IPS-NIHi7 (cell line): ENCODE measurements around the gene UNC93A.

Experiments used
- DNase-seq: peaks from one replicate; pipeline ENCODE4 v3.0.0; 2012; ENCODE audit warnings: mixed read lengths; ENCODE audit errors: extremely low spot score

The UNC93A gene

DNA sequence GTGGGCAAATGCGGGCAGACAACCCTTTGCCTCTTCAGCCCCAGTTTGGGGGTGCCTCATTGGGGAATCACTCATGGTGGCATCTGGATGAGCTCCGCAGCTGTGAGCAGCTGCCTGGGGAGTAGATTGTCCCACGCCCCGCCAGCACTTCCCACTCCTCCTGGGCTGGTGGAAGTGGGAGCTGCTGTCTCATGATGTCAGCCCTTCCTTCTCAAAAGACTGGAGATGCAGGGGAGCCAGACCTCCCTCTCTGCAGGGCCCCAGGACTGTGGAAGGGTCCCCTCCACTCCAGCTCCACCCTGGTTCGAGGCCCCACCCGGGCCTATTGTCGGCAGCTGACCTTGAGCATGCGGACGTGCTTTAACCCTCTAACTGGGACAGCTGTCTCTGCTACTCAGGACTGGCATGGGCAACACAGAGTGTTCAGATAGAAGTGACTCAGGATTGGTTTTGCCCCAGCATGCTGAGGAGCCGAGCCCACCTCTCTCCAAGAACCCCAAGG is 2.0 kb downstream of the UNC93A start:
- DNase-seq: no peak

DNA sequence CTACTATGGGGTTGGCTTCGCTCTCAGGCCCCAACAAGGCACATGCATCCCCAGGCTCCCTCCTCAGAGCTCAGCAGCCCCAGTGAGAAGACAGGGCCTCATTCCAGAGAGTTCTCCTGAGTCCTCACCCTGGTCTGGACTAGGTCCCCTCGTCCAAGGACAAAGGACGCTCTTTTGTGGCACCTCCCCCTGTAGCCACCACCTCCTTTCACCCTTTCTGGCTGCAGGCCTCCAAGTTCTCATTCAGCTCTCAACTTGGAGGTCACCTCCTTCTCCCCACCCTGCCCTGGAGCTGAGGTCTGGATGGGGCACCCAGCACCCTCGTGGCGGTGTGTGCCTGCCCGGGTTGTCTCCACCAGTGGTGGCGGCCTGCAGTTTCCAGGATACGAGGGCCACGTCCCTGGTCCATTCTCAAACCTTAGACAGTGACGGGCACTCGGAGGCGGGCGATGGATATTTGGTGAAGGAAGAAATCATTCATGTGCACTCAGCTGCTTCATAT is 2.5 kb downstream of the UNC93A start:
- DNase-seq: no peak

DNA sequence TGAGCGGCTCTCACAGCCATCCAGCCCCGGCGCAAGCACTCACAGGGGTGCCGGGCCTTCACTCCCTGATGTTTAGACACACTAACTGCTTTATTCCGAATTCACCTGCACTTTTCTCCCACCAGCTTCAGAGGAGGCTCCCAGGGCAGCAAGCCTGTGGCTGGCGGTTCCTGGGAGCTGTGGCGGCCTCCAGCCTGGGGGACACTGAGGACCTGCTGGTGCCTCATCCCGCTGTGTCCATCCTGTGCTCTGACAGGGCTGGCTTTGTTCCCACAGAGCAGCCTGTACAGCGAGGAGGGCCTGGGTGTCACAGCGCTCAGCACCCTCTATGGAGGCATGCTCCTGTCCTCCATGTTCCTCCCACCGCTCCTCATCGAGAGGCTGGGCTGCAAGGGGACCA is 3.1 kb downstream of the UNC93A start:
- no peak for DNase-seq

DNA sequence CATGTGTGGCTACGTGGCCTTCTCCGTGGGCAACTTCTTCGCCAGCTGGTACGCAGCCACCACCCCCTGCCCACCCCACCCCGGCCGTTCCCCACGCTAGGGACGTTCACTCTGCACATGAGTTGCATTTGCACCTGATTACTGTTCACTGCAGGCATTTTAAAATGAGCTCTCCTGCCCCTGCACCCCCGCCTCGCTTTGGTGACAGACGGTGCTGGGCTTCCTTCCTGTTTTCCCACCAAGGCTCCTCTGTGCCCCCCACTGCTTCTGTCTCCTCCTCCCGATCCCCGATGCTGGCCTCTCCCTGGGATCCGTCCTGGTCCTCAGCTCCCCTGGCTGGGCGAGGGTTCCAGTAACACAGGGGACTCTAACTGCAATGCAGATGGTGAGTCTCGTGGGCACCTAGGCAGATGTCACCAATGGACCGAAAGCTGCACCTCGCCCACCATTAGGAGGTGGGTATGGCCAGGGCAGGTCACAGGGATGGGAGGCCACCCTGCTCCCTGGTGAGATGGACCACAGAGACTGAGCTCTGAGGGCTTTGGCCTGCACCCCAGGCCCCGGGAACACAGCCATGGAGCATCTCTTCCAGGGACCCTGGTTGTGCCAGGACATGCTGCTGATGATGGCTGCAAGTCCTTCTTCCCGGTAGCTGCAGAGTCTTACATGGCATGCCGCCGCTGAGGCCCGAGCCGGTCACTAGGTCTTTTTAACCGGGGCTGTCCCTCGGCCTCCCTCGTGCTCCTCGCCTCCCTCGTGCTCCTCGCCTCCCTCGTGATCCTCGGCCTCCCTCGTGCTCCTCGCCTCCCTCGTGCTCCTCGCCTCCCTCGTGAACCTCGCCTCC is 3.8 kb downstream of the UNC93A start:
- no peak for DNase-seq

DNA sequence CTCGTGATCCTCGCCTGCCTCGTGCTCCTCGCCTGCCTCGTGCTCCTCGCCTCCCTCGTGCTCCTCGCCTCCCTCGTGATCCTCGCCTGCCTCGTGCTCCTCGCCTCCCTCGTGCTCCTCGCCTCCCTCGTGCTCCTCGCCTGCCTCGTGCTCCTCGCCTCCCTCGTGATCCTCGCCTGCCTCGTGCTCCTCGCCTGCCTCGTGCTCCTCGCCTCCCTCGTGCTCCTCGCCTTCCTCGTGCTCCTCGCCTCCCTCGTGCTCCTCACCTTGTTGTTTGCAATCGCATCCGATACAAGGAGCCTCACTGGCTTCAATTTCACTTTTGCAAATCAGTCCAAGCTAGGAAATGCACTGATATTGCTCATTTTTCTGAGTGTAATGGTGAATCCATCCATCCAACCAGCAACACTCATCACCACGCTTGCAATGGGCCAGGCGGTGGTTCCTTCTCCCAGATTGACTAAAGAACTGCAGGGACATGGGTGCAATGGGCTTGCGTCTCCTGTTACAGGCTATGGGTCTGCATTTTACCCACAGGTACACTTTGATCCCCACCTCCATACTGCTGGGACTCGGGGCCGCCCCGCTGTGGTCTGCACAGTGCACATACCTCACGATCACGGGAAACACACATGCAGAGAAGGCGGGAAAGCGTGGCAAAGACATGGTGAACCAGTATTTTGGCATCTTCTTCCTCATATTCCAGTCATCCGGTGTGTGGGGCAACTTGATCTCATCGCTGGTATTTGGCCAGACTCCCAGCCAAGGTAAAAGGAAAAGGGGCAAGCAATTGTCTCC is 4.6 kb downstream of the UNC93A start:
- no peak for DNase-seq

DNA sequence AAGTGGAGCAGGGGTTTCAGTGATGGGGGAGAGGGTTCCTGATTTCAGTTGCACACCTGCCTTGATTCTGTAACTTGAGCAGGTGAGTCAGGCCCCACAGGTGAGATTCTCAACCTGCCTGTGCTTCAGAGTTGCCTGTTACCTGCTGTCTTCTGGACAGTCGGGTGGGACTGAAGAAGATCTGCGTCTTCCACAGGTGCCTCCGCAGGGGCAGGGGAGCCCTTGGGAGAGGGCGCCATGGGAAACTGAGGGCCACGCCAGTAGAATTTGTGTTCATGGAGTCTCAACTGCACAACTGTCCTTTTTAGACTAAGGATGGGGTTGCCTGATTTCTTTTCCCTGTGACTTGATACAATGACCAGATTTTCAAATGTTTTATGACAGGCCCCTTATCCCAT is 5.2 kb downstream of the UNC93A start:
- no peak for DNase-seq

DNA sequence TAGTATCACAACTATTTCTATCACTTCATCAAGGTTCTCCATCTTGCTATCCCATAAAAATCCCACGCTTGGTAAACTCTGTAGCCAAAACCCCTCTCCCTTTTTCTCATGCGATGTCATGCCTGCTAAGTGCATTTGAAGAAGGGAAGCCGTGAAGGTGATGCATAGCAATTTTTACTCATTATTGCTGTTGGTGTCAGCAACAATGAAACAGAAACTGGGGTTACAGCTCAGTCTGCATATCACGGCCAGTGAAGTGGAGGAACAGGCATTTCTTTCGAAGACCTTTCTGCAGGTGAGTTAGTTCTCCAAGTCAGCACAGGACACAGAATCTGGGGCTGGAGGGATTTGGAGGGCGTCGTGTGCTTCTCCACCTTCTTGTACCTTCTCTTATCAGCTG is 5.8 kb downstream of the UNC93A start:
- DNase-seq: no peak

DNA sequence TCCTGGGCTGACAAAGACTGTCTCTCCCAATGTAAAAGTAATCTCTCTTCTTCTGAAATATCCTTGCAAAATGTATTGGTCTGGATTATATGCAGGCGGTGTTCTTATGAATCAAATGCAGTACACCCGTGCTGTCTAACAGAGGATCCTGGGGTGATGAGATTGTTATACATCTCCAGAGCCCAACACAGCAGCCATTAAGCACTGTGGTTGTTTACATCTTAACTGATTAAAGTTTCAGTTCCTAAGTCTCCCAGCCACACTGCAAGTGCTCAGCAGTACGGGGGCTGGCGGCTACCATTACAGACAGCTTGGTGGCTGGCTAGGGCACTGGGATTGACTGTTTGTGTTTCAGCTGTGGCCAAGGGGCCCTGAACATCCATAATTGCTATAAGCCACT is 7.0 kb downstream of the UNC93A start:
- no peak for DNase-seq

DNA sequence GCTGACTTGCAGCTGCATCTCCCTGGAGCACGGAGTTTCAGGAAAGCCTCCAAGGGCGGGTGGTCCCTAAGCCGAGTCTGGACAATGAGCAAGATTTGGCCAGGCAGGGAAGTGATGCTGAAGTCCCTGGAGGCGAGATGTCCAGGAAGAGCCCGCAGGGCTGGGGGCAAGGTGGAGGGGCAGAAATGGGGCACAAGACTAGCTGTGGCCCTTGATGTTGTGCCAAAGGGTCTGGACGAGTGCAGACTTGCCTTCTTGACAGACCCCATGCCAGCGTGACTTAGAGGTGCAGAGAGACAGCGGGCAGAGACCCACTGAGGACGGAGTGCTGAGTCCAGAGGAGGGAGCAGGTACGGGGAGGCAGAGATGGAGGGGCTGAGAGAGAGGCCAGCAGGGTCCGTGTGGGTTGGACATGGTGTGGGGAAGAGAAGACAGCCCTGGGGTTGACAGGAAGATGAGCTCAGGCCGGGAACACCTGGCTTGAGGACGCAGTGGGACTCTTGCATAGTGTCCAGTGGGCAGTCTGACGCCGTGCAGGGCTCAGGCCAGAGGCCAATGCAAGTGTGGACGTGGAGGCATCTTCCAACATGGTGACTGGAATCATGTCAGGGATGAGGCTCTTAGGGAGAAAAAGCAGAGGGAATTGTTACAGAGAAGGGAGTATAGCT is 8.7 kb downstream of the UNC93A start:
- DNase-seq: no peak

DNA sequence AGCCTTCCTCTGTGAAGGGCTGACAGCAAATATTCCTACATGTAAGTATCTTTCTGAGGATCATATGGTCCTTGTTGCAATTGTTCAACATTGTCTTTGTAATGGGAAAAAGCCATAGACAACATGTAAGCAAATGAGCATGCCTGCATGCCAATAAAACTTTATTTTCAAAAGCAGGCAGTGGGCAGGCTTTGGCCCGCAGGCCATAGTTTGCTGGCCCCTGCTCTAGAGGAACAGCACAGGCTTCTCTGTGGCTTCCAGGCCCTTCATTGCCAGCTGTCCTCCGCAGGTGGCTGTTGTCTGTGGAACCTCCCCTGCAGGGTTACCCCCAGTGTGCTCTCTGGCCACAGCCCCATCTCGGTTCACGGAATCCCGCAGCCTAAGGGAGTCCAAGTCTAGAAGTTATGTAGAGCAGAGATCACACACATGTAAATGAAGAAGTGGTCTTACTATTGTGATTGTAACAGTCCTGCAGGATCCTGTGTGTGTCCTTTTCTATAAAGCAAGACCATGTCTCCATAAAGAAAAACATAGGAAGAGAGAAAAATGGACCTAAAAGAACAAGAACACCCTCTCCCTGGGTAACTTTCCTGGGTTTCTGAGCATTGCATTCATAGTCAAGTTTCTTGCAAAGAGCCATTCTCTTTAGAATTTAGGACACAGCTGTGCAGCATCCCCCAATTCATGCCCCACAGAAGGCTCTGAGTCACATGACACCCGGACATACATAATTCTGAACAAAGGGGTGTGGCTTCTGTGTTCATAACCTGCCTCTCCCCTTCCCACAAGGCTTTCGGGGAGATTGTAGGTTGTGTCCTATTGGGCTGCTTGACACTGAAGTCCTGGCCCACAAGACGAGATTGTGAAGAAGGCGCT is 10.0 kb downstream of the UNC93A start:
- no peak for DNase-seq

DNA sequence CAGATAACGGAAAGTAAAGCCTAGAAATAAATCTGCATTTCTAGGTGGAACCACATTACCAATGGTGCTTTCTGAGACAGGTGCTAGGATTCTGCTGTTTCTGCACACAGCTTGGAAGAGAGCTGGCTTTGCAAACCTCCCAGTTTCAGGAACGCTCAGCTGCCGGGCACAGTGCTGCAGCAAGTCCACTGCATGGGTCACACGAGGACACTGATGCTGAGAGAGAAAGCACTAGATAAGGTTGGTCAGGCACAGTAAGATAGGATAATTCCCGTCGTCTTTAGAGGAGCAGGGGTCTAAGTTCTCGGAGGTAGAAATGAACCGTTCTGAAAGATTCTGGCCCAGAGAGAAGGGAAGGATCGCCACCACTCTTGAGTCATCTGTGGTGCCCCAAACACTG is 11.0 kb downstream of the UNC93A start:
- no peak for DNase-seq

DNA sequence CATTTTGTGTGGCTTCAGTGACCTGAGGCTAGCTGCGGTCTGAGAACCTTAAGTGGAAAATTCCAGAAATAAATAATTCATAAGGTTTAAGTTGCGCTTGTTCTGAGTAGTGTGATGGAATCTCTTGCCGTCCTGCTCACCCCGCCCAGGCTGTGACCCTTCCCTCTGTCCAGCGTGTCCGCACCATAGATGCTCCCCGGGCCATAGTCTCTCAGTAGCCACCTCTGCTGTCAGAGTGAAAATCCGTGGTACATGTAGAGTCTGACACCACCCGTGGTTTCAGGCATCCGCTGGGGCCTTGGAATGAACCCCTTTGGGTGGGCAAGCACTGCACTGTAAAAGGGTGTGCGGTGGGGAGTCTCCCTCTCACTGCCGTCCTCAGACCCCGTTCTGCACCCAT is 11.7 kb downstream of the UNC93A start:
- no peak for DNase-seq

DNA sequence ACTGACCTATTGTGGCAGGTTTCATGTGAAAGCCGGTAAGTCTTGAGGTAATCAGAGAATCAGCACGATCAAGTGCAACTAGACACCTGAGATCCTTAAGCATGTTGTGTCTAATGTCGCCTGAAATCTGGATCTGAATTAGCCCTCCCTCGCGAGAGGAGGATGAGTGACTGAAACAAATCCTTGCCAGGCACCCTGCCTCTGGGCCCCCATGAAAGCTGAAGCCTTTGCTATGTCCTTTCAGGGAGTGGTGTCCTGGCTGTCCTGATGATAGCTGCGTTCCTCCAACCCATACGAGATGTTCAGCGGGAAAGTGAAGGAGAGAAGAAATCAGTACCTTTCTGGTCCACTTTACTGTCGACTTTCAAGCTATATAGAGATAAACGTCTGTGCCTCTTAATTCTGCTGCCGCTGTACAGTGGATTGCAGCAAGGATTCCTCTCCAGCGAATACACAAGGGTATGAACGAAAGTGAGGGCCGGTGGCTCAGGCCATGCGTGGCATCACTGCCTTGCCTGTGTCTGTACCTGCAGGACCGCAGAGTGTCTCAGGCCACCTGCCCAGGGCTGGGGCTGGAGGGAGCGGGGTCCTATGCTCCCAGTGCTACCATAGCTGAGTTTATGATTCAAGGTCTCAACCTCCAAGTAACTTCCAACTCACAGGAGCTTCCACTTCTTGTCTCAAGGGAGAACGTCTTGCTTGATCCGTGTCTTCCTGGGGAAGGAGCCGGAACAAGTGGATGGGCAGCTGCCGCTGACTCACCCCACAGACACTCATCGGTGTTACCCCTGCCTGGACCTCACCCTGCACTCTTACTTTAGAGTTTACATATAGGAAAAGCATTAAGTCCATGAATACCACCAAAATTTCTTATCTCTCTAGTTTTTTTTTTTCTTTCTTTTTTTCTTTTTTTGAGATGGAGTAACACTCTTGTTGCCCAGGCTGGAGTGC is 12.8 kb downstream of the UNC93A start:
- no peak for DNase-seq

DNA sequence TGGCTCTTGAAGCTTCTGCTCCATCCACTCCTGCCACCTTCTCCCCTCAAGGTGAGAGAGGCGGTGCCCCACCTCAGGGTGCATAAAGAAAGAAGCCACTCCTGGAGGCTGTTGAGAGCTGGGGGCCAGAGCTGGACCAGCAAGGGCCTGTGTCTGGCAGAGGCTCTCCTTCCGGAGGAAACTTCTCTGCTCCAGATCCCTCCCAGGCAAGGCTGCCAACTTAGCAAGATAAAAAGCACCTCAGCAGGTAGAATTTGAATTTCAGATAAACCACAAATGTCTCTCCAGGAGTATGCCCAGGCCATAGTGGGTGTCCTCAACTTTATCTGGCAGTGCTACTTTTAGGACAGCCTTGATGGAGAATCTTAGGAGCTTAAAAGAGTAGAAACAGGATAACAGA is 13.8 kb downstream of the UNC93A start:
- DNase-seq: no peak

DNA sequence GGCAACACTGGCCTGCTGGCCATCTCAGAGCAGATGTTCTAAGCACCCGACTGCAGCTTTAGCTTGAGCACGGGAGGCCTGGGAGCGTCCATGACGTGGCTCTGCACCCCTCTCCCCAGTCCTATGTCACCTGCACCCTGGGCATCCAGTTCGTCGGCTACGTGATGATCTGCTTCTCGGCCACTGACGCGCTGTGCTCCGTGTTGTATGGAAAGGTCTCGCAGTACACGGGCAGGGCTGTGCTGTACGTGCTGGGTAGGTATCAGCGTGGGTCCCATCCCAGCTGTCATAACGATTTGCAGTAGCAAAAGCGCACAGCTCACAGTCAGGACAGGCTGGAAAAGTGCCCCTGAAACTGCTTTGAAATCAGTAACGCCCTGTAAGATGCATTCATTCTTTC is 14.7 kb downstream of the UNC93A start:
- DNase-seq: no peak

DNA sequence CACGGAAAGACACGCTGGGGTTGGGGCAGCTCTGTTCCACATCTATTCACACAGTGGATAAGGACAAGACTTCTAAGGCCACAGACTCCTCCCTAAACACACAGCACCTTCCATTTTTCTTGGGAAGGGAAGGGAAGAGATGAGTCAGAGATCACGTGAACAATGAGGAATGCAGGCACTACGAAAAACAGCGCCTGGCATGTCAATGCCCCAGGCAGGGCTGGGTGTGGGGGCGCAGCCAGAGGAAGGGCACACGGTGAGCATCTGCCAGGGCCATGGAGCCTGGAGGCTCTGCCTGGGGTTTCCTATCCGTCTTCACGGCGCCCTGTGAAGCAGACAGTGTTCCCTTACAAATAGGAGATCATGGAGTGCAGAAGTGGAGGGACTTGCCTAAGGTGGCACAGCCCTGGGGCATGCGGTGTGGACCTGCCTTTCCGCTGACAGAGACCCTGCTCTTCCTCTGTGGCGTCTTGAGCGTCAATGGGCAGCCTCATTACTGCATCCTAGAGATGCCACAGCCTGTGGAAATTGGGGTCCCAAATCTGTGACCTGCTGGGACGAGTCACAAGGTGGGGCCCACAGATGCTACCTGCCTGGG is 15.4 kb downstream of the UNC93A start:
- DNase-seq: no peak

DNA sequence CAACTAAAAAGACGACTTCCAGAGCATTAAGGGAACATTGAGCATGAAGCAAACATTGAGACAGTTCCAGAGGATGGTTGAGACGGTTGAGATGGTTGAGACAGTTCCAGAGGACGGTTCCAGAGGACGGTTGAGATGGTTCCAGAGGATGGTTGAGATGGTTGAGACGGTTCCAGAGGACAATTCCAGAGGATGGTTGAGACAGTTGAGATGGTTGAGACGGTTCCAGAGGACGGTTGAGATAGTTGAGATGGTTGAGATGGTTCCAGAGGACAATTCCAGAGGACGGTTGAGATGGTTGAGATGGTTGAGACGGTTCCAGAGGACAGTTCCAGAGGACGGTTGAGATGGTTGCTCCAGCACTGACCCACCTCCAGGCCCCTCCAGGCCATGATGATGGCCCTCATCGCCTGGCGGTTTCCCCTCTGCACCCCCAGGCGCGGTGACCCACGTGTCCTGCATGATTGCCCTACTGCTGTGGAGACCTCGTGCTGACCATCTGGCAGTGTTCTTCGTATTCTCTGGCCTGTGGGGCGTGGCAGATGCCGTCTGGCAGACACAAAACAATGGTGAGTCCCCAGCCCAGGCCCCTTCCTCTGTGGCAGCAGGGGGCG is 16.3 kb downstream of the UNC93A start:
- DNase-seq: no peak

DNA sequence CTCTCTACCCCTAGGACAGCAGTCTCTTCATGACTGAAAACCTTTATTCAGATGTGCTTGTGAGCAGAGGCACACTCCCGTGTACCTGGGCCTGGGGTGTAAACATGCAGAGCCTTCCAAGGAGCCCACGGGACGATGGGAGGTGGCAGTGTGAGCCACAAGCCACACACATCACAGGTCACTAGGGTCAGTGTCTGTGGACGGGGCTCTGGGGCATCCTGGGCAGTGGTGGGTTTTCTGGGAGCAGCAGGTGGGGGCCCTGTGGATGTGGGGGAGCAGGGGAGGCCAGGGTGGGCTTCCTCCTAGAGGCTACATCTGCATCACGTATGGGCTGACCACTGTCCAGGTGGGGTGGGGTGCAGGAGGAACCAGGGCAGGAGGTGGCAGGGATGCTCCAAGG is 17.1 kb downstream of the UNC93A start:
- no peak for DNase-seq
